Stimulated activated CD8-positive, alpha-beta memory T cell treated with anti-CD3 and anti-CD28 coated beads, Interleukin-4, amount 100 ng/mL, for 48 hours (primary cell): ENCODE results near the gene PDP2.
"Not testable (repeated sequence)": the region's sequence is repeated elsewhere in the genome, so short reads cannot be mapped to it uniquely, and the experiment has no call there.

Experiments
- DNase-seq: peaks from one replicate; pipeline ENCODE4 v3.0.0-alpha.2; 2020

Gene PDP2

DNA sequence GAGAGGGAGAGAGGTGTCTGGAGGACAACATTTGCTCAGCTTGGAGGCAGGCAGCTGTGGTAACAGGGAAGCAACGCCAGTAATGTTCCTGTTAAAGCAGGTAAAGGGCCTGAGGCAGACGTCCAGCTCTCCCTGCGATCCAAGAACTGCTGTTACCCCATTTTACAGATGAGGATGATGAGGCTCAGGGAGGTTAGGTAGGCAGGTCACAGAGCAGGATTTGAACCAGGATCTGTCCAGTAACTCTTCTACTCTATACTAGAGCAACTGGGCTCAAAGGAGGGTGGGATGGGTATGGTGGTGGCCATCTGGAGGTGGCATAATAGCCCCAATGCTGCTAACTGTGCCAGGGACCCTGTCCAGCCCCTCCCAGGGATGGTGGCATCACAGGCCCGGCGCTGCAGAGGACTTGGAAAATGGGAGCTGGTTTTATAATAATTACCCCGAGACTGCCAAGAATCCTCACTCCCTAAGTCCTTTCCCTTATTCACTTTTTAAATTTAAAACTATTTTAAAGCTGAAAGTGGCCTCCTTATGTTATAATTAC, 24.1 kb upstream of the PDP2 start:
- no peak for DNase-seq

DNA sequence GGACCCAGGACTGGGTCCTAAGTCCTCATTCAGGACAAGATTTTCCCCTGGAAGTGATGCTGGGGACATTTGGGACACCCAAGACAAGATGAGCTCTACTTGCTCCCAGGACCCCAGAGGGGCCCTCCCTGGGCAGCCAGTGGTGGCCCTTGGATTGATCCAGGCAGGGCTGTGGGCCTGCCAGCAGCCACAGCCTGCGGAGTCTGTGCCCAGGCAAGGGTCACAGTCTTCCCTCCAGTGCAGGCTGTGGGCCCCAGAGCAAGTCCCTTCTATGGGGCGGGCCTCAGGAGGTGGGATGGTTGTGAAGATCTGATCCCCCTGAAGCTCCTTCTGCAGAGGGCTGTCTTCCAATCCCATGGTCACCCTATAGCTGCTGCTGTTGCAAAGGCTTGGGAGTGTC, 23.5 kb upstream of the PDP2 start:
- DNase-seq = no peak

DNA sequence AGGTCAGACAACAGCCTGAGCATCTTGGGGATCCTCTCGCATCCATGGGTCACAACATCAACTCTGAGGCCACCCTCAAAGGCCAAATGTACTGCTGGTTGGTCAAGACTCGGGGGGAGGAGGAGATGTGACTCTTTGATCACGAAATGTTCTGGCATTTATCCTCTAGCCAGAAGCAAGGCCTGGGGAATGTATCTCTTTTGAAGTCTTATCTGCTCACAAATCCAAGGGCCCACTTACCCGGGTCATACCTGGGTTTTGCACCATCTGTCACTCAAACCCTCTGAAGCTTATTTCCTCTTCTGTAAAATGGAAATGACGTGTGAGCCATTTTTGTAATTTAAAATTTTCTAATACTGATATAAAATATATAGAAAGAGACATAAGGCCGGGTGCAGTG, 22.9 kb upstream of the PDP2 start:
- no peak for DNase-seq

DNA sequence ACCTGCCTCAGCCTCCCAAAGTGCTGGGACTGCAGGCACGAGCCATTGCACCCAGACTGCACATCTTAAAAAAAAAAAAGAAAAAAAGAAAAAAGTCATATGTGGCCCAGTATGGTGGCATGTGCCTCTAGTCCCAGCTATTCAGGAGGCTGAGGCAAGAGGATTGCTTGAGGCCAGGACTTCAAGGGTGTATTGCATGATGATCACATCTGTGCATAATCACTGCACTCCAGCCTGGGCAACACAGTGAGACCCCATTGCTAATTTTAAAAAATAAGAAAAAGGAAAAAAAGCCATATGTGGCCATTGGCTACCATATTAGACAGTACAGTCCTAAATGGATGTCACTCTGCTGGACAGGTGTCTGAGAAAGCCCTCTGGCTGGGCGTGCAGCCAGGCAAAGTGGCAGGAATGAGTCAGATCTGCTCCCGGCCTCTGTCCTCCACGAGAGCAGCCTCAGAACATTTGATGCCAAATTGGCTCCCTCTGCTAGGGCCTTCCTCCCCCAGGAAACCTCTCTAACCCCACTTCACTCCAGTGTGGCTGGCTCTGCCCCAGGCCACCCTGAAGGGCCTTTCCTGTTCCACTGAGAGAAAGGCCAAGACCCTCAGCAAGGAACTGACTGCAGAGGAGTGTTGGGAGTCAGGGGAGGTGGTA, 21.4 kb upstream of the PDP2 start:
- DNase-seq = no peak

DNA sequence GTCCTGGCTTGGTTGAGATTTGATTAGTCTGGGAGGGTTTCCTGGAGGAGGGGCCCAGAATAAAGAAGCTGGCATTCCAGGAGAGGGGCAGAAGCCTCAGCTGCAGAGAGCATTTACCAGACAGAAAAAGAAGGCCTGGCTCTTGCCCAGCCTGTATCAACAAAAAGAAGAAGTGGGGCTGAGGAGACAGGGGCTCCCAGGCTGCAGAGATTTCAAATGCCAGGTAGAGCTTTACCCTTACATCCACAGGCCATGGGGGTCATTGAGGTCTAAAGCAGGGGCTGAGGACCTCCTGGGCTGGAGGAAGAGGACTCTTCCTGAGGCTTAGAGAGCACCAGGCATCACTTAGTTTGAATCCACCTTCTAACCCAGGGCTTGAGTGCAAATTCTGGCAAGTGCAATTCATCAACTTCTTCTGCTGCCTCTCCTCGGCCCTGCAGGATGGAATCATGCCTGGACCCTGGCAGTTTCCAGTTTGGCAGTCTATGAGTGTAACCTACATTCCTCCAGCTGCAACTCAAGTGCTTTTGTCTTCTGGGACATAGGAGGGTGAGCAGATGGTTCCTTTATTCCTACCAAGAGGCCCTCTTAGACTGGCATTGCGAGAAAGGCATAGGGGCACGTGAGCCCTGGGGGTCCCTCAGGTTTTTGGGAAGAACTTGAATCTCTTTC, 20.8 kb upstream of the PDP2 start:
- no peak for DNase-seq

DNA sequence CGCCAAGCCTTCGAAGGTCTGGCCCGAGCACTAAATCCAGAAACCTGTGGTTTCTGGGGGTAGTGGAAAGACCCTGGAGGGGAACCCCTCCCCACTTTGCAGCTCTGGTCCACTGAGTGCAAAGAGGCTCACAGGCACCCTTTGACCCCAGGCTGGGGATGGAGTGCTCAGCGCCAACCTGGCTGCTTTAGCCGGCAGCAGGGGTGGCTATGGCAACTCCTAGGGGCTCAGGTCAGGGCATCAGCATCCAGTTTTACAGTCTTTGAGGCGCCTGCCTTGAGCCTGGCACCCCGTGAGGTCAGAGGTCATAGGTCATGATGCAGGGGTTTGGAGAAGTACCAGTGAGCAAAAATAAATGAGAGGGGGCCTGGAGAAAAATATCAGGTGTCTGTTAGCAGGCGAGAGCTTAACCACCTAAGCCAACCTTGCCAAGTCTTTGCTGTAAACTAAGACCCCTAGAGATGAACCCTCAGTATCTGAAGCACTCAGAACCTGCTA, 18.2 kb upstream of the PDP2 start:
- DNase-seq = no peak

DNA sequence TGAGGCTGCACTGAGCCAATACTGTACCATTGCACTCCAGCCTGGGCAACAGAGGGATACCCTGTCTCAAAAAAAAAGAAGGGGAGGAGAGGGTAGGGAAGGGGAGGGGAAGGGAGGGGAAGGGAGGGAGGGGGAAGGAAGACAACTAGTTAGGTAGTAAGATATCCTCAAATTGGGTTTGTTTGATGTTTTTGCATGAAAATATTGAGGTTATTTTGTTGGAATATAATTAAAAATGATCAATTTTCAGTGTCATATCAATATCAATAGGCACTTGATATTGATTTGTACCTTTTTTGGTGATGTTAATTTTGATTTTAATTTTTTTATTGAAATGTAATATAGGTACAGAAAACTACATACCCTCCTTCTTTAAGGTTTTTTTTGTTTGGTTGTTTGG, 16.6 kb upstream of the PDP2 start:
- DNase-seq = no peak

DNA sequence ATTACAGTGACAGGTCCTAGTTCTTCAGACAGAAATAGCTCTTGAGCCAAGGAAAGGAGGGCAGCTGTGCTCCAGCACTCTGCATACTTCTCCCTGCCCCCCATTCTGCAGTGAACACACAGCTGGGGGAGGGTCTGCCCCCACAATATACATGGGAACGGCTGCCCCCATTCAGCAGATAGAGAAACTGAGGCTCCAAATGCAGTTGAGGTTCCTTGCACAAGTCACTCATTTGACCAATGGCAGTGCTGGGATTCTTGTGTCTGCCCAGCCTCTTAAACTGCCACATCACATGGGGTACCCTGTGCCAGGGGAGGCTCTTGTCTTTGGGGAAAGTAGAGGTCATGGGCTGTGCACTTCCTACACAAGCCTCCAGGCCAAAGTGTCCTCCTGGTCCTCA, 10.9 kb upstream of the PDP2 start:
- DNase-seq = no peak

DNA sequence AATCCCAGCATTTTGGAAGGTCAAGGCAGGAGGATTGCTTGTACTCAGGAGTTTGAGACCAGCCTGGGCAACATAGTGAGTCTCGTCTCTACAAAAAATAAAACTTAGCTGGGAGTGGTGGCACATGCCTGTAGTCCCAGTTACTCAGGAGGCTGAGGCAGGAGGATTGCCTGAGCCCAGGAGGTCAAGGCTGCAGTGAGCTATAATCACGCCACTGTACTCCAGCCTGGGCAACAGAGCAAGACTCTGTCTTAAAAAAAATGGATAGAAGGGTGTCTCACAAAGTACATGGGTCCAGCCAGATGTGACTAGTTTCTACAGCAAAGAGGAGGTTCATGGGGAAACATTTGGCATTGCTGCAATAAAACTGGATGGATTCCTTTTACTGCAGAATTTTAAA, 9.0 kb upstream of the PDP2 start:
- not testable (repeated sequence) for DNase-seq

DNA sequence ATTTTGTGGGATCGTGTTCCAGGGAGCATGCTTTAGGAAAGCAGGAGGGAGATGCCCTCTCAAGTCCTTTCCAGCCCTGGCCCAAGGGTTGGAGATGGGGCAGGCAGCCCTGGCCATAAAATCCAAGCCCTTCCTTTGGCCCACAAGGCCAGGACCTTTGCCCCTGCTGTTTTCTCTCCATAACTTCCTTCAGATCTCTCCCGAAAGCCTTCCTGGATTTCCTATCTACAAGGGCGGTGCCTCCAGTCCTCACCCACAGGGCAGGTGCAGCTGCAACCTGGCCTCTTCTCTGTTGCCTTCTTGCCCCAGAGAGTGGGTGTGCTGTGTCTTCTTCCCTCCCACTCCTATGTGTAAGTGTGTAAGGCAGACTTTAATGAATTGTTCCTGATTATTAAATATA, 8.5 kb upstream of the PDP2 start:
- DNase-seq = no peak

DNA sequence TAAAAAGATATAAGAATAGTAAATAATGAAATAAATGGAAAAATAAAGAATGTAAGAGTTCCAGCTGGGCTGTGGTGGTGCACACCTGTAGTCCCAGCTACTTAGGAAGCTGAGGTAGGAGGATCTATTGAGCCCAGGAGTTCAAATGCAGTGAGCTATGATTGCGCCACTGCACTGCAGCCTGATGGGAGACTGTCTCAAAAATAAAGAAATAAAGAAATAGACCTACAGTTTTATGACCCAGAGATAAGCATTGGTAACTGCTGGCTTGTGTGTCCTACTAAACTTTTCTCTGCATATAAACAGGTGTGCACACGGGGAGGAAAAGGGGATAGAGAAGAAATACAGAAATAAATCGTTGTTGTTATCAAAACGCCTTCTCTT, 7.8 kb upstream of the PDP2 start:
- no peak for DNase-seq

DNA sequence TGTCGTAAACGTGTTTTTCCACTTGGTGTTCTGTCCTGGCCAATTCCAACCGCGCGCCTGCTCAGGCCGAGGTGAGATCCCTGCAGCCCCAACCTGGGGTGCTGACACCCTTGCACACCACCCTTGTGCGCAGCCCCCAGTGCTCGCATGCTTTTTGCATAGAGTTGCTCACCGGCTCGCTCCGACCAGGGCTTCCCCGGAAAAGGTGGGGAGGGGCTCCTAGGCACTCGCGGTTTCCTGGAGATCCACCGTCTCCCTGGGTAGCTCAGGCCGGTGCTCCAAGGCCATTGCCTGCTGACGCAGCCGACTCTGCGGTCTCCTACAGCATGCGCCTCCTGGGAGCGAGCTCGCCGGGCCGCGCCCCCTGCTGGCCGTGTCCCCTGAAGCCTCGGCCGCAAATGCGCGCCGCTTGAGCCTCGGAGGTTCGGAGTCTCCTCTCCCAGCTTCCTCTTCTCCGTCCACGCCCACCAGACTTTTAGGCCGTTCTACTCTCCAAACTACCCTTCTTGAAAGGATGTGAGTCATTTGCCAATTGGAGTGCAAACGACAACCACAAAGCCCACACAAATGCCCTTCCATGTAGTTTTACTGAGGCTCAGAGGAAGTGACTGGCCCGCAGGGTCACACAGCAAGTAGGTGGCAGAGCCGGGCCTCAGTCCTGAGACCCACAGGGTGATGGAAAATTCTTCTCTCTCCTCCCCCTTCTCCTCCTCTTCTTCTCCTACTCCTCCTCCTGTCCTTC, 7.2 kb upstream of the PDP2 start:
- DNase-seq = peak; percentile 97

DNA sequence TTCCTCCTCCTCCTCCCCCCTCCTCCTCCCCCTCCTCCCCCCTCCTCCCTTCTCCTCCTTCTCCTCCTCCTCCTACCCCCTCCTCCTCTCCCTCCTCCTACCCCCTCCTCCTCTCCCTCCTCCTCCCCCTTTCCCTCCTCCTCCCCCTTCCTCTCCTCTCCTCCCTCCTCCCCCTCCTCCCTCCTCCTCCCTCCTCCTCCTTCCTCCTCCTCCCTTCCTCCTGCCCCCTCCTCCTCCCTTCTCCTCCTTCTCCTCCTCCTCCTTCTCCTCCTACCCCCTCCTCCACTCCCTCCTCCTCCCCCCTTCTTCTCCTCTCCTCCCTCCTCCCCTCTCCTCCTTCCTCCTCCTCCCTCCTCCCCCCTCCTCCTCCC, 6.6 kb upstream of the PDP2 start:
- DNase-seq = no peak

DNA sequence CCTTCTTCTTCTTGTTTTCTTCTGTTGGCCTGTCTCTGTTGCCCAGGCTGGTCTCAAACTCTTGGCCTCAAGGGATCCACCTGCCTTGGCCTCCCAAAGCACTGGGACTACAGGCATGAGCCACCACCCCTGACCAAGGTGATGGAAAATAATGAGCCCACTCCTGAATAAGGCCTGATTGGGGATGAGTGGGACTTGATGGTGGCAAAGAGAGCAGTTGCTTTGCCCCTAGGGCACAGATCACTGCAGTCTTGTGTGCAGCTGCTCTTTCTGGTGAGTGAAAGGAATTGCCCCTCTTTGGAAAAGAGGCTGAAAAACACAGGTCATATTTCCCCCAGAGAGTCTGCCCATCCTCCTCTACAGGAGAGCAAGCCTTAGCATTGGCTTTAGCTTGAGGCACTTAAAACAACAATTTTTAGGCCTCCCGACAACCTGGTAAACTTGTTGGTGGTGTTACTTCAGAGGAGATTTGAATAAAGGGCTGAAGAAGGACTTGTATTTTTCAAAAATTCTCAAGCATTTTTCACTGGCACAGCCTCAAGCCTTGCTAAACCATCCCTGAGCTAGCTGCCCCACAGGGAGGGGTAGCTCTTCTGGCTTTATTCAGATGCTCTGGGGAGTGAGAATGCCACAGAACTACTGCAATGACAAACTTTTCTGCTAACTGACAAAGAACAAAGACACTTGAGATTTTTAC, 6.1 kb upstream of the PDP2 start:
- peak; percentile 41 for DNase-seq

DNA sequence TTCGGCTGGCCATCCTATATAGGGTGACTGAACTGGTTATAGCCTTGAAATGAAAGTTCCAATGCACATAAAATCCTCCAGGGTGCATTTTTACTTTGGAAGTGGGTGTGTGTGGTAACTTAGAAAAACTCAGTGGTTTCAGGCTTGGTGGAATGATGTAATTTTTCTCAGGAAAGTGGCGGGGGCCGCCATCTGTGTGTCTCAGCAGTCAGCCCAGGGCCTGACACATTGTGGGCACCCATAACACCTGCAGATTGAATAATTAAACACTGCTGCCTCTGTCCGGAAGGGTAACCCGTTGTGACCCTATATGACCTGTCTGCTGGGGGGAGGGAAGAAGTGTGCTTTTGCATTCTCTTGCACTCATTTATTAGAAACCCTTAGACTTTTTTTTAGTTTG, 2.2 kb upstream of the PDP2 start:
- DNase-seq = peak; percentile 82

DNA sequence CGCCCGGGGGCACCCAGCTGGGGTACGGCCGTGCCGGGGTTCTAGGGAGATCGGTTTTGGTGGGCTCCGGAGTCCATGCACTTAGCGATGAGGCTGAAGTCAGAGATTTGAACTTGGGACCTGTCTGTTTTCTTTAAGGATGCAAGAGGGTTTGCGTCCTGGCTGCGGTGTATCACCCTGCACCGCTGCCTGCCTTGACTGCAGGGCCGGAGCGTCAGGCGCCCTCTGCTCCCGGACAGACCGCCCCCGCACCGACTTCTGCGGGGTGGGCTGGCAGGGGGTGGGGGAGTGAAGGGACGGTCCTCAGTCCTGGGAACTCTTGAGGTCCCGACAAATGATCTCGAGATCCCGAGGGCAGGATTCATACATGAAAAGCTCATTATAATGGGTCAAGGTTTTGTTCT, 701 bp downstream of the PDP2 start:
- DNase-seq = peak; percentile 42

DNA sequence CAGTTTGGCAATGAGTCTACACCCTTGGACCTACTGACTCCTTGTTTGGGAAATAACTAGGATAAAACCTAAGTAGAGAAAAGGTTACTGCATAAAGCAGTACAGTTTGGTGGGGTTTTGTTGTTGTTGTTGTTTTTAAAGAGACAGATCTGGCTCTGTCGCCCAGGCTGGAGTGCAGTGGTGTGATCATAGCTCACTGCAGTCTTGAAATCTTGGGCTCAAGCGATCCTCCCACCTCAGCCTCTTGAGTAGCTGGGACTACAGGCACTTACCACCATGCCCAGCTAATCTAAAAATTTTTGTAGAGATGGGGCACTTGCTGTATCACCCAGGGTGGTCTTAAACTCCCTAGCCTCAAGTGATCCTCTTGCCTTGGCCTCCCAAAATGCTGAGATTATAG, 1.2 kb downstream of the PDP2 start:
- DNase-seq = no peak

DNA sequence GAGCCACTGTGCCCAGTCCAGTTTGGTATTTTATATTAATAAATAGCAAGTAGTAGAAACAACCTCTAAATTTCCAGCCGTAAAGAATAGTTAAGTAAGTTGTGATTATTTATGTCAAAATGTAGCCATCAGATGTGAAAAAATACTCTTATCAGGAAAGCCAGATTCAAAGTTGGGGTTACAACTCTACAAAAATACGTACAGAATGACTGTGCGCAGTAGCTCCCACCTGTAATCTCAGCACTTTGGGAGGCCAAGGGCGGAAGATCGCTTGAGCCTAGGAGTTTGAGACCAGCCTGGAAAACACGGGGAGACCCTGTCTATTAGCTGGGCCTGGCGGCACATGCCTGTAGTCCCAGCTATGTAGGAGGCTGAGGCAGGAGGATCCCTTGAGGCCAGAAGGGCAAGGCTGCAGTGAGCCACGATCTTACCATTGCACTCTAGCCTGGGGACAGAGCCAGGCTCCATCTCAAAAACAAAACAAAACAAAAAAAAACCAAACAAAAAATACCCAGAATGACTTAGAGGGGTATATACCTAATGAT, 1.7 kb downstream of the PDP2 start:
- no peak for DNase-seq

DNA sequence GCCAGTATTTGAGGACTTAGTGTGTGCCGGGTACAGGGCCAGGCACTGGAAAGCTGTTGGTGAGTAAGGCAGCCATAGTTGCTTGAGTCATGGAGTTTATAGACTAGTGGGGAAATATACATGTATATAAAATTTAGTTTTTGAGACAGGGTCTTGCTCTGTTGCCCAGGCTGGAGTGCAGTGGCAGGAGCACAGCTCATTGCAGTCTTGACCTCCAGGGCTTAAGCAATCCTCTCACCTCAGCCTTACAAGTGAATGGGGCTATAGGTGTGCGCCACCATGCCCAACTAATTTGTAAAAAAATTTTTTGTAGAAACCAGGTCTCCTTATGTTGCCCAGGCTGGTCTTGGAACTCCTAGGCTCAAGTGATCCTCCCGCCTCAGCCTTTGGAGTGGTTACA, 2.4 kb downstream of the PDP2 start:
- DNase-seq = no peak

DNA sequence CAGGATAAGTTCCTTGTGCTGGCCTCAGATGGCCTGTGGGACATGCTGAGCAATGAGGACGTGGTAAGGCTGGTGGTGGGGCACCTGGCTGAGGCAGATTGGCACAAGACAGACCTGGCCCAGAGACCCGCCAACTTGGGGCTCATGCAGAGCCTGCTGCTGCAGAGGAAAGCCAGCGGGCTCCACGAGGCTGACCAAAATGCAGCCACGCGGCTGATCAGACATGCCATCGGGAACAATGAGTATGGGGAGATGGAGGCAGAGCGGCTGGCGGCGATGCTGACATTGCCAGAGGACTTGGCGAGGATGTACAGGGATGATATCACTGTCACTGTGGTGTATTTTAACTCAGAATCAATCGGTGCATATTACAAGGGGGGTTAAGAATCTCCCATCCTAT, 5.2 kb downstream of the PDP2 start:
- no peak for DNase-seq

DNA sequence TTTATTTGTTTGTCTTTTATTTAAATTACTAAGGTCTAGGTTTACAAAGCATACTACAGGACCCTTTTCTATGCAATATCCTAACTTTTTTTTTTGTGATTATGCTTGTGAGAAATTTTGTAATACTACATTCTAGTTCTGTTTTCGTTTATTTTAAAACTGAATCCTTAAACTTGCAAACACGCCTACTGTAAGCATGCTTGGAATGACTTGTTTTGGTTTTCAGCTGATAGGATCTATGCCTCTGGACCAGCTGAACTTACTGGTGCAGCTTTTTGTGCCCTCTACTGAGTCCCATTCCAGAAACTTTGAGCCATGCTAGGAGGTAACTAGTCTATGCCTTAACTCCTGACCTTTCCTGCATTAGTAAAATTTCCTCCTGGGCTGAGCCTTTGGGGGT, 6.0 kb downstream of the PDP2 start:
- DNase-seq = no peak

DNA sequence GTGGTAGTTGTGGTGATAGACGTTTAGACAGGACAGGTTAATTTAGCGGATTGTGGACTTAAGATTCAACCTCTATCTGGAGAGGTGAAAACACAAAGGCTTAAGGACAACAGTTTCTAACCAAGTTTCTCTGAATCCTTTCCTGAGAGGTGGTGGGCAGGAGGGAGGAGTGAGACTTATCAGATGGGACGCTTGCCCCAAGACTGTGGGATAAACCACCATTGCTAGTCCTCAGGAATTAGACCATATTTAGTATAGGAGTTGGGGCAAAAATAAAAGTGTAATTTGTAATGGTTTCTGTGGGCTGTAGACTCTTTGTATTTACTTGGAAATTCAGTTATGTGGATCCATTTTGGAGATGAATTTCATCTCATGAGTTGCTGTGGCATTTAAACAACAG, 6.6 kb downstream of the PDP2 start:
- DNase-seq = no peak
